GM19452 (cell line): ENCODE measurements around the gene SLC1A6.
"Not testable (repeated sequence)": the region's sequence is repeated elsewhere in the genome, so short reads cannot be mapped to it uniquely, and the experiment has no call there.

Source experiments
- ATAC-seq: cut with Tn5 transposase; IDR thresholded peaks from one replicate; pipeline ENCODE4 v1.9.1; 2021; ENCODE audit not compliant: unreplicated experiment

The SLC1A6 gene

GRCh38 chr19:14959263-14959662 lies 20.4 kb downstream of the SLC1A6 start:
- ATAC-seq, result no peak

- ATAC-seq, result no peak
Measured at GRCh38 chr19:14957464-14957863, 22.2 kb downstream of the SLC1A6 start.

GRCh38 chr19:14954071-14954655 lies 25.5 kb downstream of the SLC1A6 start:
- no peak for ATAC-seq

GRCh38 chr19:14952767-14953166 lies 26.9 kb downstream of the SLC1A6 start:
- ATAC-seq, result no peak

DNA sequence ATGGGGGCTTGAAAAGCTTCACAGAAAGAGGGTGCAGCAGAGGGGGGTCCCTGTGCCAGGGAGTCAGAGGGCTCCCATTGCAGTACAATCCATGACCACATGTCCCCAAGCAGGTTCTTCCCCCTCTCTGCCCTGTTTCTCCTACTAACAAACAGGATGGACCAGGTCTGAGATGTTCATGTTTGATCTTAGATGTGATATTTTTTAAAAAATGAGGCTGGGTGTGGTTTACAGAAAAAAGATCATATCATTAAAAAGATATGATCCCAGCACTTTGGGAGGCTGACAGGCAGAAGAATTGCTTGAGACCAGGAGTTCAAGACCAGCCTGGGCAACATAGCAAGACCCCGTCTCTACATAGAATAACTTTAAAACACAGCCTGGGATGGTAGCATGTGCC lies 29.2 kb downstream of the SLC1A6 start:
- ATAC-seq, result no peak

DNA sequence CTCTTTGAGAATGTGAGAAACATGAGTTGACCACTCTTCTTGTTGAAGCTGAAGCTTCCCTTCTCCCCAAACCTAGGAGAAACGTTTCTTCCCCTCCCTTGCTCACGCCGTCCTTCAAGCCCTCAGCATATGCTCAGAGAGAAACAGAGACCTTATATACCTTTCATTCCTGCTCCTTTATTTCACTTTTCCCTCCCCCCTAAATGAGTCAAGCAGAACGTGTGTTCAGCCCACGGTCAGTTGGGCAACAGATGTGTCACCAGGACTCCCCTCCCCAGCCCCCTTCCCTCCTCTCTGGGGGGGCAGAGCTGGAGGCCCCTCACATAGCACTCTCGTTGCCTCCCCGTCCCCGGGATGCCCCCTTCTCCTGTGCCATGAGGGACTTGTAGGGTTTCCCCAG lies 29.8 kb downstream of the SLC1A6 start:
- ATAC-seq, result no peak

GRCh38 chr19:14949413-14949812 lies 30.3 kb downstream of the SLC1A6 start:
- ATAC-seq, result not testable (repeated sequence)

DNA sequence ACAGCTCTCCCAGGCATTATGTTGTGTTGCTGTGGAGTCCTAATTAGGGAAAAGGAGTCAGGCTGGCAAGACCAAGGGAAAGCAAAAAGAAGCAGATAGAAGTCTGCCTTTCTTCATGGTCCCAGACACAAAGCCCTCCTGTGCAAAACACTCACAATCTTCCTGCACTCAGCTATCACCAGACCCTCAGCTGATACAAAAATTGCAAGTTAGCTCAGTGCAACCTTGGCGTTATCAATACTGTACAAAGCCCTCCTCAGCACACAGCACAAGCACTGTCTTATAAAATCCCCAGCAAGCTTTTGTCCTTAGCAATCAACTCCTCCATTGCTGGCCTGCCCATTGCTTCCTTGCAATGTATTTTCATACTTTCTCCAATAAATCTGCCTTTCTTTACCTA lies 35.2 kb downstream of the SLC1A6 start:
- ATAC-seq, result no peak

- ATAC-seq, result no peak
Measured at GRCh38 chr19:14943601-14944000, 36.1 kb downstream of the SLC1A6 start.

DNA sequence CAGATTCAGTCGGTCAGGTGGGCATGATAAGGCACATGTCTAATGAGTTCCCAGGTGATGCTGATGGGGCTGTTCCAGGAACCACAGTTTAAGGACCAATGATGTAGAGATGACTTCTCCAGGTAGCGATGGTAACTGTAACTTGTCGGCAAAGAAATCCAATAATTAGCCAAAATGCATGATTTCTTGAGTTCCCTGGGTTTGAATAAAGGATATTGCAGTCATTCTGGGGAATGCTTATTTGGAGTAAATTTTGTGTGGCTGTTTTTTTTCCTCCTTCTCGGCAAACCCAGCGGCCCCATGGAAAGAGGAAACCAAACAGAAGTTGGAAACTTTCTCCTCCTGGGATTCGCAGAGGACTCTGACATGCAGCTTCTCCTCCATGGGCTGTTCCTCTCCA lies 38.5 kb downstream of the SLC1A6 start, which contains the start of gene OR7C2:
TSS of gene OR7C2 (plus strand) at position 301 of the 400 bp plus-strand sequence. CDS start at position 301, 0 bp downstream.
- no peak for ATAC-seq

GRCh38 chr19:14940266-14940665 lies 39.4 kb downstream of the SLC1A6 start:
- no peak for ATAC-seq

GRCh38 chr19:14933506-14933905 lies 46.2 kb downstream of the SLC1A6 start:
- no peak for ATAC-seq

- no peak for ATAC-seq
Measured at GRCh38 chr19:14916848-14917247, 62.8 kb downstream of the SLC1A6 start.

DNA sequence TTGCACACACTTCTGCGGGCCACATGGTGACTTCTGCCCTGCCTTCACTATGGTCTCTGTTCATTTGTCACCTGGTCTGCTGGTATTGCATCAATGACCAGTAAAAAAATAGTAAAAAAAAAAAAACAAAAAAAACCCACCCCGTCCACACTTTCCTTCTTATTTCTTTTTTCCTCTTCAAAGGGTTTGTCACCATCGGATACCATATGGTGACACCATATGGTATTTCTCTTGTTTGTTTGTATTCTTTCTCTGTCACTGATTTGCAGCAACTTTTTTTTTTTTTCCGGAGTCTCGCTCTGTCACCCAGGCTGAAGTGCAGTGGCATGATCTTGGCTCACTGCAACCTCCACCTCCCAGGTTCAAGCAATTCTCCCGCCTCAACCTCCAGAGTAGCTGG lies 64.5 kb downstream of the SLC1A6 start:
- no peak for ATAC-seq

DNA sequence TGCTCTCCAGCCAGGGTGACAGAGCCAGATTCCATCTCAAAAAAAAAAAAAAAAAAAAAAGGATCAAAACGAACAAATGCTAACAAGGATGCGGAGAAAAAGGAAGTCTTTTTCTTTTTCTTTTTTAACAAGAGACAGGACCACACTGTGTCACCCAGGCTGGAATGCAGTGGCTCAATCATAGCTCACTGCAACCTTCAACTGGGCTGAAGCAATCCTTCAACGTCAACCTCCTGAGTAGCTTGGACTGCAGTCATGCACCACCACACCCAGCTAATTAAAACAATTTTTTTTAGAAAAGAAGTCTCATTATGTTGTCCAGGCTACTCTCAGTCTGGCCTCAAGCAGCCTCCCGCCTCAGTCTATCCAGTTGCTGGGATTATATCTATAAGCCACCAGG lies 73.0 kb downstream of the SLC1A6 start:
- no peak for ATAC-seq

DNA sequence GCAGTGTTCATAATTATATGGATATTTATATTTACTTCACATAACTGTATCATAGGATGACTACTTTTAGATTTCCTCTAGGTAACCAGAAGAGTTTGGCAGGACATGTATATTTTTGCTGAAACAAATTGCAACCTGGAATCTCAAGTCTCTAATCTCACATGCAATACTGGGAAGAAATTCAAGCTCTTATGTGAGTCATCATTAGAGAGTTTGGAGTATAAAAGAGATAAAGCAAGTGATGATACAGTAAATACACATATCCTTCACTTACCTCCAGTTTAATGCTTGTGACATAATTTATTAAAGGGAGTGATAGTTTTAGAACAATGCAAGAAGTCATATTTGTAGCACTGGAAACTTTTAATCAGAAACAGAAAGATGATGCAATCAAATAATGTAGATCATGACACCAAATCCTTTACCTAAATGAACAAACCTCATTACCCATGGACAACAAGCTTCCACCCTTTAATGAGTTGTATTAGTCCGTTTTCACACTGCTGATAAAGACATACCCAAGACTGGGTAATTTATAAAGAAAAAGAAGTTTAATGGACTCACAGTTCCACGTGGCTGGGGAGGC lies 77.9 kb downstream of the SLC1A6 start:
- ATAC-seq, result no peak
